Measurements from ENCODE around the gene PLB1.
A peak's percentile ranks its signal among the peaks of the same experiment; 100 is the strongest.

PLB1 gene

DNA sequence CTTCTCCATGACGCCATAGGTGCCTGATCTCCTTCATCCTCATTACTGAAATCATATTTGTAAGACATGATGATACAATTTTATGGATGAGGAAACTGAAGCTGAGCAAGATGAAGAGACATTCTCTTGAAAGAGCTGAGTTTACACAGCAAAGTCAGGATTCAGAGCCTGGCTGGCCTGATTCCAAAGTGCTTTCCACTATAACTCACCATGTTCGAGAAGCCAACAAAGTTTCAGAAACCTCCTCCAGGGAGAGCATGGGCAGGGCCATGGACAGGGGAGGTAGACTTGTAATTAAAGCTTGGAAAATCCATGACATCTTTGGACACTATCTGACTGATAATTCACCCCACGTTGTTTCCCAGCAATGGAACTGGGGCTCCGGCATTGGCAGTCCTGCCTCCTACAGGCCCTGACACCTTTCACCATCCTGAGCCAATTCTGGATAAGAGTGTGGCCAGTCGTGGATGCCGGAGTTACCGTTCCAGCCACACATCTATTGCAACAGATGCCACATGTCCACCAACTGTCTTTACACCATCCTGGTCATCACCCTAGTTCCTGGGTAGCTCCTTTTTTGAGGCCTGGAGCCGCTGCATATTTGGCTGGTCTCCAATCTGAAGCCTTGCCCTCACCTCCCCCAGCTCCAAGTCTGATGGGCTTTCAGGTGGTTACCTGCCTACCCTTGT lies 170.8 kb downstream of the PLB1 start:
- no peak for DNase-seq (ENCODE audit: low read depth, low spot score)

DNA sequence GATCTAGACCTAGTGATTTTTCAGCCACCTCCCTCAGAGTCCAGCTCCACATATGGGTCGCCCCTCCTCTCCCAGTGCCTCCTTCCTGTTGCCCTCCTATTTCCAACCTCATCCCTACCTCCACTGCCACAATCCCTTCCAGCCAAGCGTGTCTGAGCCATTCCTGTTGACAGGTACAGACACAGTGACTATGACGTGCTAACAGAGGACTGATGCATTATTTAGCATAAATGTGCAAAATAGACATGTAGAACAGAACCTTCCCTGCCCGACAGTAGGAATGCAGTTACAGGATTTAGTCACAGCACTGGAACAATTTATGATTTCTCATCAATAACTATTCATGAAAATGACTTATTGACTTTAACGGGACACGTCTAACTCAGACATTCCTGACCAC lies 171.4 kb downstream of the PLB1 start:
- DNase-seq (ENCODE audit: low read depth, low spot score): no peak

DNA sequence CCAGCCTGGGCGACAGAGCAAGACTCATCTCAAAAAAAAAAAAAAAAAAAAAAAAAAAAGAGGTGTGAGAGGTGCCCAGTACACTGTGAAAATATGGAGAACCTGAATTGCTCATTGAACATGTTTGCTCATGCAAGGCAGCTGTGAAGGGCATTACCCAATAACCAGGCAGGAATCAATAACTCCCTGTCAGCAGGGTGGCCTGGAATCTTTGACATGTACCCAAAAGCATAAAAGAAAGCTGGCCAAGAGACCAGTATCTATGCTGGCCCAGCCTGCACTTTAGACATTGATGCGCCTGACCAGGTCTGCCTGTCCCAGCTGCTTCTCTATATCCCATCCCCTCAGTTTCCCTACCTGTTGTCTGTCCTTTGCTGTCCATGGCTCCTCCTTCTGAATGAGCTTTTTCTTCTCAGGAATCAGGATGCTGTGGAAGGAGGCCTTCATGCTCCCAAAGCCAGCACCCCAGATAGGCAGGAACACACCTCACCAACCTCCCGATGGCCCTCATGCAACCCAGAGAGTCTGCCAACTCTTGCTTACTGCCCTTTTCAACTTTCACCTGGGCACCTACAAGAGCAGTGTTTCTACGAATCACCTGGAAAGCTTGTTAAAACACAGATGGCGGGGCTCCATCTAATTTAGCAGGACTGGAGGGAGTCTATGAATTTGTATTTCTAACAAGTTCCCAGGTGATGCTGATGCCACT lies 172.4 kb downstream of the PLB1 start:
- no peak for DNase-seq (ENCODE audit: low read depth, low spot score)

DNA sequence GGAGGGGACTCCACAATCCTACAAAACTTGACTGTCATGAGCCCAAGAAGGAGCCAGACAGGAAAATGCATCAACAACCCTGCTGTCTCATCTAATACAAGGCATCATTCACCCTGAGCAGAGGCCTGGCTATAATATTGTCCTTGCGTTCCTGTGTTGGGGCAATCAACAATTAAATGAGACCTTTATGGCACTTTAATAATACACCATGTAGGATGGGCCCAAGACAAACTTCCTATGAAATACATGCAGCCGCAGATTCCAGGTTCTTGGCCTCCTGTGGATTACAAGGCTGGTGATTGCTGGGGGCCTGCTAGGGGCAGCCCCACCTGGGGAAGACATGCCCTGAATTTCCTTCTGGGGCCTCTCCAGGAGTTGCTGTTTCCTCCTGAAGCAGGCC lies 173.0 kb downstream of the PLB1 start:
- DNase-seq (ENCODE audit: low read depth, low spot score): no peak

DNA sequence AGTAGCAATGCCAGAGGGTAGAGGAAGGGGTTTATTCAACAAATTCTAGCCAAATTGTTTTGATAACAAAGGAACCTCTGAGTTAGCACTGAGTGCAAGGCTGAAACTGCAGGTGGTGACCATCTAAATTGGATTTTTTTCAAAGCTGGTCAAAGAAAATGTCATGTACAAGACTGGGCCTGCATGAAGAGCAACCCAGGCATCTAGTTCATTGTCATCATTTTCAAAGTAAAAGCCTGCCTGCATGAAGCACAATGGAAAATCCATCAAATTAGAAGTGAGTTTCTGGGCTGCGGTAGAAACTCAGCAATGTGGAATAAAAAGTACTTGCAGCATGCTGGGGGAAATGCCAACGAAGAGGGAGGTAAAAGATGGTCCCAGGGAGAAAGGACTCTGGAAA lies 175.0 kb downstream of the PLB1 start:
- DNase-seq (ENCODE audit: low read depth, low spot score): no peak

DNA sequence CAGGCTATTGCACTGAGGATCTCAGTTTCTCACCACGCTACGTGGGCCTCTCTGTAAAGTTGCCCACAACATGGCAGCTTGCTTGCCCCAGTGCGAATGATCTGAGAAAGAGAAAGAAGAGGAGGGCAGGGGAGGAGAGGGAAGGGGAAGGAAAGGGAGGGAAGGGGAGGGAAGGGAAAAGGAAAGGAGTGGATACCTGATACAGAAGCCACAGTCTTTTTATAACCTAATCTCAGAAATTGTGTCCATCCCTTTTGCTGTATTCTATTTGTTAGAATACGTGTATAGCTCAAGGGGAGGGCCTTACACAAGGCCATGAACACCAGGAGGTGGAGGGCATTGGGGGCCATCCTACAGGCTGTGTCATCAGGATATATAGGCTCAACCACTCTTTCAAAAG lies 177.5 kb downstream of the PLB1 start:
- no peak for DNase-seq (ENCODE audit: low read depth, low spot score)

DNA sequence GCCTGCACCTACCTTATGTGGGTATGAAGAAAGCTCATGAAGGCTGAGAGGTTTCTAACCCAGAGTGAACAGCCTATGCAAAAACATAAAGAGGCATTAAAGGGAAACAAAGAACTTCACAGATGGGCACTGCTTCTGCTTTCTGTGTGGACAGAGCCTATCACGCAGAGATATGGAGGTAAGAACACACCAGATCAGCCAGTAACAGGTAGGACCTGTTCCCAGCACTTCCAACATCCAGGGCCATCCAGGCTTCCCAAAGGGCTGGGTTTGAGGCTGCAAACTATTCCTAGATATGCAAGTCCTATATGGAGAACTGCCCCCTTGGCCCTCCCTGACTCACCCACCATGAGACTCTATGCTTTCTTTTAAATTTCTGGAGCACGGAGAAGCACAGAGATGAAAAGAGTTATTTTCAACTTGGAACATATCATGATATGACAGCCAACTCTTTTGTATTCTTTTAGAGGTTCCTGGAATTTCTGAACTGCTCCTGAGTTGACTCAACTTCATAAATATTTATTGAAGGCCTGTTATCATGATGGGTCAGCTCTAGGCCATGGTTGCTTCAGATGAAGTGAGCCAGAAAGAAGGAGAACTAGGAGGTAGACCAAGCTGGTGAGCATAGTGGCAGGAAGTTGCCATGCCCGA lies 178.3 kb downstream of the PLB1 start:
- DNase-seq (ENCODE audit: low read depth, low spot score): no peak

DNA sequence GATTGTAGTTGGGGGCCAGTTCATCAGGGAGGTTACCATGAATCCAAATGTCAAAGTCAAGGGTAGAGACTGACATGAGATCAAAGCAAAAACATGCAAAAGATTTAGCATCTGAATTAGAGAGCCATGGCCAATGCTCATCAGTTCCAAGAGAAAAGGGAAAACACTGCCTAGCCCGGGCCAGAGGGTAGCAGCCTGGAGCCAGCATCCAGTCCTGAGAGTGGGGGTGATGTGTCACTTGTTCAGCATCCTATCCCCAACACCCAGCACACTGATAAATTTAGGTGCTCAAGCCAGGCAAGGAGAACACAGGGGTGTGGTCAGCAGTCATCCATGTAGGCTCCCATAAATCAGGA lies 178.8 kb downstream of the PLB1 start:
- DNase-seq (ENCODE audit: low read depth, low spot score): no peak

DNA sequence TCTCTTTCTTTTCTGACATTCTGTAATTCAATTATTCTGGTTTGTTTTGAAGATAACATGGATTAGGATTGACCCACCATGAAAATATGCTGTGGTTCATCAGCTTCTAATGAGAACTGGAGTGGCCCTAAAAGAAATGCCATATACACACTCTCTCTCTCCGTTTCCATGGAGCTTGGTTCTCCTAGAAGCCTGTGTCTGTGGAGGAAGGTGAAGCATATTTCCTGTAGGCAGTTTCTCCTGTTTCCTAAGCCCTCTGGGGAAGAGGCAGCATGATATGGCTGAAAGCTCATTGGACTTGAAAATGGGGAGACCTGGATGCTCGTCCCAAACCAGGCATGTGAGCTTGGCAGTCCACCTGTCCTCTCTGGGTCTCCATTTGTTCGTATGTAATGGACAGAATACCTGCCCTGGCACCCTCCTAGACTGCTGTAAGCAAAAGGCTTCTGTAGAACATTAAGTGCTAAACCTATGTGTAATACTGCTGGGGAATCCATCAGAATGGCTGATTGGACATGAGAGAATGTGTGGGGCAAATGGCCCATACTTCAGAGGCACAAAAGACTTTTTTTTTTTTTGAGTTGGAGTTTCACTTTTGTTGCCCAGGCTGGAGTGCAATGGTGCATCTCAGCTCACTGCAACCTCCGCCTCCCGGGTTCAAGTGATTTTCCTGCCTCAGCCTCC lies 180.4 kb downstream of the PLB1 start:
- no peak for DNase-seq (ENCODE audit: low read depth, low spot score)

DNA sequence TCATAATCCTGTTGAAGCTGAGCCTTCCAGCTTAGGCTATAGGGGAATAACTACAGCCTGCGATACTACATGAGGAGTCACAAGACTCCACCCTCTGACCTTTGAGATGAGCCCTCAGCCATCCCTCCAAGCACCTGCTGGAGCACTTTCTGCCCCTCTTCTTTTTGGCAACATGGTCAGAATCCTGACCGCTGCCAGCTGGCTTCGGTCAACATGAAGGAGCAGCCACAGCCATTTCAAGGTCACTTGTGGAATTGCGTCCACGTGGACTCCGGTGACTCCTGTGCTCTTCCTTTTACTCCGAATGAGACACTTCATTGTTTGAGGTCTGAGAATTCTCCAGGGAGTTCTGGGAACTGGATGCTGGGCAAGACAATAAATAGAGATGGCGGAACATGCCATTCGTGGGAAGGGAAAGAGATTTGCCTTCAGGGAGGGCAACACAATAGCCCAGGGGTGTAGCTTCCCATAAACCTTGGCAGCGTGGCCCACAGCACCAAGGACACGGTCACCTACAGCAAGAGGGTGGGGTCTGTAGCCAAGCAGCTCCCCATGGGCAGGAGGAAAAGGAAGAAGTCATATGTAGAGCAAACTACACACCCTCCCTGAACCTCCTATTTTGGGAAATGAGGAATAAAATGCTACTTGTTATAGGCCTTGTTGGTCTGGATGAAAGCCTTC lies 182.5 kb downstream of the PLB1 start:
- DNase-seq (ENCODE audit: low read depth, low spot score): no peak

DNA sequence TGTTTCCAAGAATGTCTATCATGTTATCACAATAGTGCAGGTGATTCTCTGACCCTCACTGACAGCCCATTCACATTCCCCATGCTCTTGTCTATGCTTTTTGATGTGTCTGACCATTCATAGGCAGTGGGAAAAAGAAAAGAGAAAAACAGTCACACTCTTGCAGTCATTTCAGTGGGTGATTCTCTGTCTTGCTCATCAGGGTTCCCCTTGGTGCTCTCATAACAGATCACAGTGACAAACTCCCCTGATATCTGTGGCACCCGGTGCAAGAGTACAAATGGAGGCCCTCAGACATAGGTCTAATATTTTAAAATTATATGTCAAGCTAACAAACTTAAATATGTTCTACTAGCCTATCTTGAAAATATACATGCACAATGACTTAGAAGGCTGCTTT lies 183.1 kb downstream of the PLB1 start:
- no peak for DNase-seq (ENCODE audit: low read depth, low spot score)

DNA sequence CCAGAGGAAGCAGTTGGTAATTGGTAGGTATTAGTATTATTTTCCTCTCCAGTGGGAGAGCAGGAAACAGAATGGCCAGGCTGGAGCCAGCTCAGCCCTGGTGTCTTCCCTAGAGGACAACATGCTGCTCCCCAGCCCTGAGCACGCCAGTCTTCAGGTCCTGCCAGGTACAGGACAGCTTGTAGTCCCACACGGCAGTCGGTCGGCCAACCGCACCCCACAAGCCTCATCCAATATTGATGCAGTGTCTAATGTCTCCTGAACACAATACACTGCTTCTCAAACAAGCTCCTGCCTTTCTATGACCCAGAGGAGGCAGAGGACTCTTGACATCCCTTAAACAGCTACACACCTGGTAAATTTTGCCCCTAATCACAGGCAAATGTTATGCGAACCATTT lies 184.8 kb downstream of the PLB1 start:
- DNase-seq (ENCODE audit: low read depth, low spot score): no peak

DNA sequence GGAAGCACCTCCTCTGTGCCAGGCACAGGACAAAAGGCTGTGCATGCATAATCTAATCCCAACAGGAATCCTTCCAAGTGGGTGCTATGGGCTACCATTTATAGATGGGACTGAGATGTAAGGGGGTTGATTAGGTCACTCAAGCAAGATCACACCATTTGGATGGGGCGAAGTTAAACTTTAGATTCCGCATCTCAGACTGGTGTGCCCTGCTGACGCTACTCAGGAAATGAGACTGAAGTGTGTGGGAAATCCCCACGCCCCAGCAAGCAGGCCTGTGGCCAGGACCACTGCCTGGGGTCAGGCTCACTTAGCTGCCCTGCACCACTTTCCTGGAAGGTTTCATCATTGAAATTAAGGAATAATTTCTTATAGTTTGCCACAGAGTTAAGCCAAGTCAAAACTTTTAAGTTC lies 185.3 kb downstream of the PLB1 start:
- no peak for DNase-seq (ENCODE audit: low read depth, low spot score)

DNA sequence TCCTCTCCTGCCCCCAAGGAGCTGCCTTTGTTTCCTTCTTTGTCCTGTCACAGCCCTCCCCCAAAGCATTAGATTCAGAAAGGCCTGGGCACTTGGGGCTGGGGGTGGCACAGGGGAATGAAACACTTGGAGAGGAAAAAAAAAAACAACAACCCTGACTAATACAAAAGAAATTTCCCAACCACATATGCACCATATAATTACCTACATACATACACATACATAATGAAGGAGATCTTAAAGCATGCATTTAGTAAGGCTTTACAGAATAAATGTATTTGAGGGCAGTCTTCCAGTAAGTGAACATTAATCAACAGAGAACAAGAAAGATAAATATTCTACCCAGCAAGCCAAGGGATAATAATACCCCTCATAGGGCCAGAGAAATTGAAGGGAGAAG lies 185.7 kb downstream of the PLB1 start:
- no peak for DNase-seq (ENCODE audit: low read depth, low spot score)

DNA sequence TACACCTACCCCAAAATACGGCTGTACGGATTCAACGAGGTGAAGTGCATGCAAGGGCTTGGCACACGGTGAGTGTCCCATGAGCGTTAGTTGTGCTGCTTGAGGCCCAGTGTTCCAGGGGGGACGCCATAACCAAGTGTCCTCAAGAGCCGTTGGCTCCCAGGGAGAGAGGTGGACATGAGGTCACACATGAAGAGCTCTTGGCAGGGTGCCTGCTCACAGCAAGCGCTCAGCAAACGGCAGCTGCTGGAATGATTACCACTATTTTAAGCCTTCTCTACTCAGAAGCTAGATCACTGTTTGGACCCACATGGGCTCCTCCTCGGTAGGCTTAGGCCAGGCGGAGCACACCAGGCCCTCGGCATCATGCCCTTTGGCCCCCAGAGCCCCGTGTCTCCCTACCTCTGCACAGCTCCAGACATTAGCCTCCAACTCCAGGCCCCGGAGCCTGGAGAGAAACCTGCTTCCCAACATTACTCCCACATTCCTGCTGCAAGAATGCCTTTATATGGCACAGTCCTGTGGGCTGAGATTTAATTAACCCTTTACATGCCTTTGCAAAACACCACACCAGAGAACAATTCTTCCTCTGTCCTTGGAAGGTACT lies 187.3 kb downstream of the PLB1 start:
- DNase-seq (ENCODE audit: low read depth, low spot score): peak; percentile 38

DNA sequence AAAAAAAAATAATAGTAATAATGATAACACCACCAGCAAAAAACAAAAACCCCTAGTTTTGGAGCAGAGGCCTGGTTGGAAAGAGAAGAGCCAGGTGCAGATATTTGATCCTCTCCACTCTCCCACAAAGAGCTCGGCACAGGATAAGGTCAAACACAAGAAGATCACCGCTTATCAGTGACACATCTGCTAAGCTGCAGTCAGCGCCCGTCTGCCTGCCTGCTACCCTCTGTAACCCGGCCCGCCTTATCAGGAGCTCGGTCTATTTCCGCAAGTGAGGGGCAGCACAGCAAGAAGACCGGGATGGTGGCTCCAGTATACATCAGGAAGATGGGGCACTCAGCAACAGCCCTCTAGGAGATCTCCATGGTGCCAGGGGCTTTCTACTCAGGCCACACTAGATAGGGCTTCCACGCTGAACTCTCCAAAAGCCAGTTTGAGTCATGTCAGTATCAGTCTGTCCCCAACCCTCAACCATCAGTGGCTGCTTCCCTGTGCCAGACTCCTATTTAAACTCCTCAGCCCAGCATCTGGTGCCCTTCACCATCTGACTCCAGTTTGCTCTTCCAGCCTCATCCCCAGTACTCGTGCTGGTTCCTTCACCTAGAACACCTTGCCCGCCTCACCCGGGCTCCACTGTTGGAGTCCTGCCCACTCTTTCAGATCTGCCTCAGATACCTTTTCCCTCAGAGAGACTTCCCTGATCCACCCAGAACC lies 188.4 kb downstream of the PLB1 start:
- DNase-seq (ENCODE audit: low read depth, low spot score): no peak

DNA sequence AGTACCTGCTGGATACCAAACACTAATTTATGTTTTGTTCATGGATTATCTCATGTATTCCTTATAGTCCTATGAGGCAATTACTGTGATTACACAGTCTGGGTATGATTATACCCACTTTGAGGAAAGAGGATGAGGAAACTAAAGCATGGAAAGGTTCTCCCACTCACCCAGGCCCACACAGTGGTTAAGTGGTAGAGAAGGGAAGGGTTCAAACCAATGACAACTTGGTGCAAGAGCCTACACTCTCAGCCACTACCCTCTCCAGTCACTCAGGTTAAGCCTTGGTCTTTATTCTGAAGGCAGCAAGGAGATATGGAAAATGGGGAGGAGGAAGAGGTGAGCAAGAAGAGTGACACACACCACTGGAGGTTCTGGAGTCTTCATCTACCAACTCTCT lies 191.3 kb downstream of the PLB1 start:
- DNase-seq (ENCODE audit: low read depth, low spot score): no peak

DNA sequence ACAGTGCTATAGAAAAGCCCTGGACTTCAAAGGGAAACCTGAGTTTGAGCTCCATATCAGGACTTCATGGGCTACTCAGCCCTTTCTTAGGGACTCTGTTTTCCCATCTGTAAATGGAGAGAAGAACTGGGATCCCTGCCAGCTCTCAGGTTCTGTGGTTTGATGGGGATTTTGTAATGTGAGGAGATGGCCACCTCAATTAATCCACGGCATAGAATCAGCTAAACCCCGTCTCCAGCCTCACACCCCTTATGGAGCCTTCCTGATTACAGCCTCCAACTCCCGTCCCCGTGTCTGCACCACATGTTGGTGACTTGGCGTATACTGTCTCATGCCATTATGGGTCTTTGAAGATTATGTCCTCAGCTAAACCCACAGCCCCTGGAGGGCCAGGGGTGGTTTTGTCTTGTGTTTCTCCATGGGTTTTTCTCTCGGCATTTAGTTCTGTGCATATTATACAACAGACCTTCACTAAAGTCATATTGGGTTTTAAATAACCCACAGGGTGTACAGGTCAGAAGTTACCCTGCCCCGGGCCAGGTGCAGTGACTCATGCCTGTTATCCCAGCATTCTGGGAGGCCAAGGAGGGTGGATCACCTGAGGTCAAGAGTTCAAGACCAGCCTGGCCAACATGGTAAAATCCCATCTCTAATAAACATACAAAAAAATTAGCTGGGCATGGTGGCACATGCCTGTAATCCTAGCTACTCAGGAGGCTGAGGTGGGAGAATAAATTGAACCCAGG lies 192.0 kb downstream of the PLB1 start:
- DNase-seq (ENCODE audit: low read depth, low spot score): no peak

DNA sequence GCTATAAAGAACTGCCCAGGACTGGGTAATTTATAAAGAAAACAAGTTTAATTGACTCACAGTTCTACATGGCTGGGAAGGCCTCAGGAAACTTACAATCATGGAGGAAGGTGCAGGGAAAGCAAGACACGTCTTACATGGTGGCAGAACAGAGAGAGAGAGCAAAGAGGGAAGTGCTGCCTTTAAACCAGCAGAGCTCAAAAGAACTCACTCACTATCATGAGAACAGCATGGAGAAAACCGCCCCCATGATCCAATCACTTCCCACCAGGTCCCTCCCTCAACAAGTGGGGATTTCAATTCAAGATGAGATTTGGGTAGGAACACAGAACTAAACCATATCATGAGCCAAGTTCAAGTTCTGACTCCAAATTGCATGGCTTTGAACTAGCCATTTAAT lies 193.0 kb downstream of the PLB1 start:
- DNase-seq (ENCODE audit: low read depth, low spot score): no peak

DNA sequence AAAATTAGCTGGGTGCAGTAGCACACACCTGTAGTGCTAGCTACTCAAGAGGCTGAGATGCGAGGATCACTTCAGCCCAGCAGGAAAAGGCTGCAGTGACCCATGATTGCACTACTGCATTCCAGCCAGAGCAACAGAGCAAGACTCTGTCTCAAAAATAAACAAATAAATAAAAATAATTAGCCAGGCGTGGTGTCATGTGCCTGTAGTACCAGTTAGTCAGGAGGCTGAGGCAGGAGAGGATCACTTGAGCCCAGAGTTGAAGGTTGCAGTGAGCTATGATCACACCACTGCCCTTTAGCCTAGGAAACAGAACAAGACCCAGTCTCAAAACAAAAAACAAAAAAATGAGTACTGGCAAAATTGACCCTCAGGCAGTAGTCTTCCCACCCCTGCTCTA lies 193.9 kb downstream of the PLB1 start:
- no peak for DNase-seq (ENCODE audit: low read depth, low spot score)
